HCT116 (cell line): Measurements from ENCODE around the gene MAP3K4.

Source experiments
- ATF3 ChIP-seq: IDR thresholded peaks from 2 replicates; pipeline ENCODE4 v1.6.1; 2012
- CEBPB ChIP-seq: IDR thresholded peaks from 2 replicates; pipeline ENCODE4 v1.6.1; 2012; ENCODE audit warnings: low read depth
- ELF1 ChIP-seq: IDR thresholded peaks from 2 replicates; pipeline ENCODE4 v1.6.1; 2012; ENCODE audit warnings: low read depth, borderline replicate concordance
- EZH2 ChIP-seq: fragments of 200-600 bp; sonication (generic); IDR thresholded peaks from 2 replicates; pipeline ENCODE4 v1.6.1; 2017; ENCODE audit warnings: antibody characterized with exemption, mixed run types
- EZH2phosphoT487 ChIP-seq: fragments of 200-600 bp; IDR thresholded peaks from 2 replicates; pipeline ENCODE4 v1.6.1; 2018; ENCODE audit warnings: antibody characterized with exemption, borderline replicate concordance
- JUND ChIP-seq: IDR thresholded peaks from 2 replicates; pipeline ENCODE4 v1.6.1; 2012
- POLR2A ChIP-seq: IDR thresholded peaks from 2 replicates; pipeline ENCODE4 v1.7.0; 2011; ENCODE audit warnings: borderline replicate concordance; ENCODE audit not compliant: insufficient read depth, insufficient read length; ENCODE audit errors: extremely low read depth
- RAD21 ChIP-seq: IDR thresholded peaks from 2 replicates; pipeline ENCODE4 v1.6.1; 2012; ENCODE audit warnings: low read depth, mild to moderate bottlenecking
- SP1 ChIP-seq: IDR thresholded peaks from 2 replicates; pipeline ENCODE4 v1.6.1; 2012; ENCODE audit warnings: low read depth
- SRF ChIP-seq: IDR thresholded peaks from 2 replicates; pipeline ENCODE4 v1.6.1; 2012; ENCODE audit warnings: low read depth
- YY1 ChIP-seq: IDR thresholded peaks from 2 replicates; pipeline ENCODE4 v1.6.1; 2011; ENCODE audit warnings: low read length, low read depth, moderate library complexity, mild to moderate bottlenecking; ENCODE audit not compliant: insufficient replicate concordance; ENCODE audit errors: extremely low read depth
- TF ChIP-seq, protein P1 (sequence below), 3 experiments: fragments of 200-600 bp in 1 of 3; sonication (generic) in 1 of 3; IDR thresholded peaks in 2 of 3; conservative IDR thresholded peaks in 1 of 3; 2 replicates each; pipeline ENCODE4 v1.5.1; 2012 to 2017; ENCODE audit warnings: low read depth in 2 of 3, low read length in 2 of 3, antibody characterized with exemption in 1 of 3, borderline replicate concordance in 1 of 3, control low read depth in 1 of 3, mild to moderate bottlenecking in 1 of 3, mixed read lengths in 1 of 3, mixed run types in 1 of 3, moderate library complexity in 1 of 3; ENCODE audit not compliant: insufficient read depth in 1 of 3
- TF ChIP-seq, protein P2 (sequence below): IDR thresholded peaks from 2 replicates; pipeline ENCODE4 v1.6.1; 2012; ENCODE audit warnings: low read depth
- TF ChIP-seq, protein P3 (sequence below): IDR thresholded peaks from 2 replicates; pipeline ENCODE4 v1.6.1; 2011; ENCODE audit warnings: mild to moderate bottlenecking, low read length, moderate library complexity; ENCODE audit not compliant: insufficient replicate concordance; ENCODE audit errors: extremely low read depth

GRCh38 chr6:161054876-161055275, 63.3 kb downstream of the MAP3K4 start:
- TF ChIP-seq RAD21 (no peak), POLR2A (no peak), ATF3 (no peak), SP1 (no peak), JUND (no peak), ELF1 (no peak), EZH2phosphoT487 (no peak), EZH2 (no peak), CEBPB (no peak), YY1 (no peak), SRF (no peak)
- TF ChIP-seq, protein P1, sequence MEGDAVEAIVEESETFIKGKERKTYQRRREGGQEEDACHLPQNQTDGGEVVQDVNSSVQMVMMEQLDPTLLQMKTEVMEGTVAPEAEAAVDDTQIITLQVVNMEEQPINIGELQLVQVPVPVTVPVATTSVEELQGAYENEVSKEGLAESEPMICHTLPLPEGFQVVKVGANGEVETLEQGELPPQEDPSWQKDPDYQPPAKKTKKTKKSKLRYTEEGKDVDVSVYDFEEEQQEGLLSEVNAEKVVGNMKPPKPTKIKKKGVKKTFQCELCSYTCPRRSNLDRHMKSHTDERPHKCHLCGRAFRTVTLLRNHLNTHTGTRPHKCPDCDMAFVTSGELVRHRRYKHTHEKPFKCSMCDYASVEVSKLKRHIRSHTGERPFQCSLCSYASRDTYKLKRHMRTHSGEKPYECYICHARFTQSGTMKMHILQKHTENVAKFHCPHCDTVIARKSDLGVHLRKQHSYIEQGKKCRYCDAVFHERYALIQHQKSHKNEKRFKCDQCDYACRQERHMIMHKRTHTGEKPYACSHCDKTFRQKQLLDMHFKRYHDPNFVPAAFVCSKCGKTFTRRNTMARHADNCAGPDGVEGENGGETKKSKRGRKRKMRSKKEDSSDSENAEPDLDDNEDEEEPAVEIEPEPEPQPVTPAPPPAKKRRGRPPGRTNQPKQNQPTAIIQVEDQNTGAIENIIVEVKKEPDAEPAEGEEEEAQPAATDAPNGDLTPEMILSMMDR (IDR thresholded peaks at IDR 0.05 in 2 of 3, conservative IDR thresholded peaks at IDR 0.05 in 1 of 3; ENCODE audit: borderline replicate concordance in 1 of 3, insufficient read depth in 1 of 3, low read depth in 2 of 3, low read length in 2 of 3): no peak
- TF ChIP-seq, protein P2, sequence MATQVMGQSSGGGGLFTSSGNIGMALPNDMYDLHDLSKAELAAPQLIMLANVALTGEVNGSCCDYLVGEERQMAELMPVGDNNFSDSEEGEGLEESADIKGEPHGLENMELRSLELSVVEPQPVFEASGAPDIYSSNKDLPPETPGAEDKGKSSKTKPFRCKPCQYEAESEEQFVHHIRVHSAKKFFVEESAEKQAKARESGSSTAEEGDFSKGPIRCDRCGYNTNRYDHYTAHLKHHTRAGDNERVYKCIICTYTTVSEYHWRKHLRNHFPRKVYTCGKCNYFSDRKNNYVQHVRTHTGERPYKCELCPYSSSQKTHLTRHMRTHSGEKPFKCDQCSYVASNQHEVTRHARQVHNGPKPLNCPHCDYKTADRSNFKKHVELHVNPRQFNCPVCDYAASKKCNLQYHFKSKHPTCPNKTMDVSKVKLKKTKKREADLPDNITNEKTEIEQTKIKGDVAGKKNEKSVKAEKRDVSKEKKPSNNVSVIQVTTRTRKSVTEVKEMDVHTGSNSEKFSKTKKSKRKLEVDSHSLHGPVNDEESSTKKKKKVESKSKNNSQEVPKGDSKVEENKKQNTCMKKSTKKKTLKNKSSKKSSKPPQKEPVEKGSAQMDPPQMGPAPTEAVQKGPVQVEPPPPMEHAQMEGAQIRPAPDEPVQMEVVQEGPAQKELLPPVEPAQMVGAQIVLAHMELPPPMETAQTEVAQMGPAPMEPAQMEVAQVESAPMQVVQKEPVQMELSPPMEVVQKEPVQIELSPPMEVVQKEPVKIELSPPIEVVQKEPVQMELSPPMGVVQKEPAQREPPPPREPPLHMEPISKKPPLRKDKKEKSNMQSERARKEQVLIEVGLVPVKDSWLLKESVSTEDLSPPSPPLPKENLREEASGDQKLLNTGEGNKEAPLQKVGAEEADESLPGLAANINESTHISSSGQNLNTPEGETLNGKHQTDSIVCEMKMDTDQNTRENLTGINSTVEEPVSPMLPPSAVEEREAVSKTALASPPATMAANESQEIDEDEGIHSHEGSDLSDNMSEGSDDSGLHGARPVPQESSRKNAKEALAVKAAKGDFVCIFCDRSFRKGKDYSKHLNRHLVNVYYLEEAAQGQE: no peak
- TF ChIP-seq, protein P3, sequence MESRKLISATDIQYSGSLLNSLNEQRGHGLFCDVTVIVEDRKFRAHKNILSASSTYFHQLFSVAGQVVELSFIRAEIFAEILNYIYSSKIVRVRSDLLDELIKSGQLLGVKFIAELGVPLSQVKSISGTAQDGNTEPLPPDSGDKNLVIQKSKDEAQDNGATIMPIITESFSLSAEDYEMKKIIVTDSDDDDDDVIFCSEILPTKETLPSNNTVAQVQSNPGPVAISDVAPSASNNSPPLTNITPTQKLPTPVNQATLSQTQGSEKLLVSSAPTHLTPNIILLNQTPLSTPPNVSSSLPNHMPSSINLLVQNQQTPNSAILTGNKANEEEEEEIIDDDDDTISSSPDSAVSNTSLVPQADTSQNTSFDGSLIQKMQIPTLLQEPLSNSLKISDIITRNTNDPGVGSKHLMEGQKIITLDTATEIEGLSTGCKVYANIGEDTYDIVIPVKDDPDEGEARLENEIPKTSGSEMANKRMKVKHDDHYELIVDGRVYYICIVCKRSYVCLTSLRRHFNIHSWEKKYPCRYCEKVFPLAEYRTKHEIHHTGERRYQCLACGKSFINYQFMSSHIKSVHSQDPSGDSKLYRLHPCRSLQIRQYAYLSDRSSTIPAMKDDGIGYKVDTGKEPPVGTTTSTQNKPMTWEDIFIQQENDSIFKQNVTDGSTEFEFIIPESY: no peak
